ENCODE data around the gene TM6SF1. TPM values are rescaled to one million over a fixed set of nuclear protein-coding genes. Genes with fewer than 3 reads are reported as not detected.

TM6SF1 gene
- total and polyA plus RNA-seq, 9 of the 15 experiments (the other 6 are each of a cell fraction or from before 2014, with no cell fraction given), result 1.0 to 5.6 (median 3.5) TPM

GRCh38 chr15:83115410-83115809 is 8.0 kb downstream of the TM6SF1 start:
- DNase-seq (ENCODE audit: extremely low read depth in 1 of 4, low spot score in 3 of 4) (no peak), ATAC-seq (no peak), FAIRE-seq (no peak)
- Histone ChIP-seq H3K4me3 (no peak overlapping the region), H2AFZ (ENCODE audit: low read depth, low read length) (no peak overlapping the region), H4K20me1 (replicated peaks; ENCODE audit: control insufficient read depth, insufficient read depth, low read length) (no peaks in the 10 kb centered on the region), H3K27ac (ENCODE audit: extremely low read depth, low read depth, low read length) (no peak overlapping the region), H3K9me1 (ENCODE audit: control insufficient read depth, insufficient read depth, low read length) (no peaks in the 10 kb centered on the region), H3K9me3 (replicated peaks; ENCODE audit: control insufficient read depth, insufficient read depth, low read depth, low read length) (no peaks in the 10 kb centered on the region), H3K27me3 (ENCODE audit: control insufficient read depth in 2 of 2, insufficient read depth in 2 of 2, low read length in 2 of 2) (no peaks in the 10 kb centered on the region; a peak in 1 of 5 replicates), H3K9ac (ENCODE audit: insufficient read depth in 1 of 2, low read depth in 2 of 2, low read length in 2 of 2) (no peak overlapping the region), H3K79me2 (ENCODE audit: control insufficient read depth, insufficient read depth, low read length) (no peaks in the 10 kb centered on the region), H3K36me3 (ENCODE audit: control insufficient read depth, insufficient read depth, low read length) (no peaks in the 10 kb centered on the region), H3K4me1 (replicated peaks in 1 of 2; ENCODE audit: control insufficient read depth in 2 of 2, insufficient read depth in 2 of 2, low read length in 2 of 2) (no peaks in the 10 kb centered on the region; a peak in 1 of 5 replicates), H3K4me2 (ENCODE audit: insufficient read depth, low read length) (no peak overlapping the region)
- 37% methylated on average over 3 of the region's 3 CpGs for WGBS (ENCODE audit: insufficient coverage, low coverage, missing lambda C conversion rate)
- no peak for TF ChIP-seq GTF3C2 (IDR thresholded peaks at IDR 0.05; ENCODE audit: borderline replicate concordance, extremely low read depth, insufficient read length)
- TF ChIP-seq E2F8 (IDR thresholded peaks at IDR 0.05; ENCODE audit: low read depth, partially characterized antibody), result no peak
- no peak for TF ChIP-seq ELK3 (CRISPR knock-in tag; IDR thresholded peaks at IDR 0.05)
- no peak for TF ChIP-seq KLF6 (CRISPR knock-in tag; IDR thresholded peaks at IDR 0.05; ENCODE audit: borderline replicate concordance)
- TF ChIP-seq CHD1 (IDR thresholded peaks at IDR 0.05; ENCODE audit: low read length), result no peak
- TF ChIP-seq HMG20B (CRISPR knock-in tag; IDR thresholded peaks at IDR 0.05), result no peak
- no TSS peak for BruUV-seq (replicated peaks)
- in situ Hi-C loops (cut with MboI), result no loop called here
- ChIA-PET POLR2A (interaction anchor here (1.4 to 1.5 kb wide), 2 partner anchors 9 to 13 kb away, joined by 4 read pairs; no protein-coding TSS in a partner anchor), CTCF (ENCODE audit: low intra/inter-chr PET ratio) (no interaction called here)
- intact Hi-C loops (cut with micrococcal nuclease), result no loop called here

Measured in K562 (cell line).